CD4-positive, alpha-beta T cell (primary cell): ENCODE results near the gene AGPS. TPM values are rescaled to one million over a fixed set of nuclear protein-coding genes. Genes with fewer than 3 reads are reported as not detected.

ENCODE experiments used
- ATAC-seq: fragments of 200-7000 bp; cut with Tn5 transposase; one replicate; pipeline ENCODE4 v1.10.0; 2022; ENCODE audit warnings: mild to moderate bottlenecking; ENCODE audit not compliant: poor library complexity
- CTCF ChIA-PET: fragments of 350-600 bp; sonication (Branson Sonifier 250); formaldehyde crosslinking; loops from one replicate; lab custom pipeline; 2021; ENCODE audit warnings: antibody characterized with exemption, inconsistent platforms; lab: Charles Lee
- POLR2A ChIA-PET: fragments of 350-600 bp; sonication (Branson Sonifier 250); formaldehyde crosslinking; loops from one replicate; lab custom pipeline; 2021; ENCODE audit warnings: antibody characterized with exemption, inconsistent platforms; lab: Charles Lee
- DNase-seq, 14 experiments: peaks; one replicate each; pipeline ENCODE4 v3.0.0-alpha.2; 2013 to 2020; ENCODE audit warnings: mixed read lengths in 2 of 14
- H3K27ac ChIP-seq, 2 donors: one replicate each; pipeline versions ENCODE4 v1.5.1 to v1.7.0; 2013; ENCODE audit warnings: low read length in 2 of 2, low read depth in 1 of 2, mild to moderate bottlenecking in 1 of 2
- H3K27me3 ChIP-seq, 2 experiments: 1 replicate in 1 of 2; 2 replicates in 1 of 2; pipeline versions ENCODE4 v1.6.1 to v1.7.0; 2013; ENCODE audit warnings: low read length in 2 of 2, control low read depth in 1 of 2, mild to moderate bottlenecking in 1 of 2, moderate library complexity in 1 of 2; ENCODE audit not compliant: insufficient read depth in 2 of 2, control insufficient read depth in 1 of 2
- H3K36me3 ChIP-seq: one replicate; pipeline ENCODE4 v1.6.1; 2013; ENCODE audit warnings: low read length, control low read depth; ENCODE audit not compliant: insufficient read depth
- H3K4me1 ChIP-seq: one replicate; pipeline ENCODE4 v1.6.1; 2013; ENCODE audit warnings: low read length, control low read depth; ENCODE audit not compliant: insufficient read depth
- H3K4me3 ChIP-seq: one replicate; pipeline ENCODE4 v1.5.1; 2013; ENCODE audit warnings: mild to moderate bottlenecking, low read length, moderate library complexity
- H3K9me3 ChIP-seq, 2 experiments: 1 replicate in 1 of 2; 2 replicates in 1 of 2; pipeline versions ENCODE4 v1.6.1 to v1.7.0; 2013; ENCODE audit warnings: low read length in 2 of 2, mild to moderate bottlenecking in 2 of 2, control low read depth in 1 of 2, moderate library complexity in 1 of 2; ENCODE audit not compliant: control insufficient read depth in 1 of 2, insufficient read depth in 1 of 2
- H3K27ac Mint-ChIP-seq: one replicate; pipeline ENCODE4 v1.8.0; 2020; ENCODE audit warnings: mixed read lengths
- H3K27me3 Mint-ChIP-seq: one replicate; pipeline ENCODE4 v1.8.0; 2021; ENCODE audit warnings: mixed read lengths
- H3K36me3 Mint-ChIP-seq: one replicate; pipeline ENCODE4 v1.8.0; 2021; ENCODE audit warnings: low read depth, mixed read lengths
- H3K4me1 Mint-ChIP-seq: one replicate; pipeline ENCODE4 v1.8.0; 2021; ENCODE audit warnings: low read depth, mixed read lengths
- H3K4me3 Mint-ChIP-seq: one replicate; pipeline ENCODE4 v1.8.0; 2020; ENCODE audit warnings: mild to moderate bottlenecking, mixed read lengths
- H3K9me3 Mint-ChIP-seq: one replicate; pipeline ENCODE4 v1.8.0; 2020; ENCODE audit warnings: mixed read lengths
- intact Hi-C, 2 experiments: fragments of 100-400 bp; cut with DNase I in 1 of 2; cut with micrococcal nuclease in 1 of 2; formaldehyde crosslinking; loops; one replicate each; pipeline versions ENCODE4 v1.15.1 to v1.9.0; 2023 to 2025; cut with DNase I, micrococcal nuclease
- total RNA-seq, 174 experiments: library from RNA in 2 of 174; stranded (reverse) in 2 of 174; gene quantifications; one replicate each; pipeline ENCODE4 v1.2.3 and lab custom pipeline; 2021 to 2026
- TF ChIP-seq, protein P1 (sequence below): fragments of 200-600 bp; IDR thresholded peaks from one replicate; pipeline ENCODE4 v1.8.0; 2022; ENCODE audit warnings: antibody characterized with exemption, mild to moderate bottlenecking

Gene AGPS
- total RNA-seq, 2 experiments from 2014 or later, result 21.5 to 23.9 TPM

DNA sequence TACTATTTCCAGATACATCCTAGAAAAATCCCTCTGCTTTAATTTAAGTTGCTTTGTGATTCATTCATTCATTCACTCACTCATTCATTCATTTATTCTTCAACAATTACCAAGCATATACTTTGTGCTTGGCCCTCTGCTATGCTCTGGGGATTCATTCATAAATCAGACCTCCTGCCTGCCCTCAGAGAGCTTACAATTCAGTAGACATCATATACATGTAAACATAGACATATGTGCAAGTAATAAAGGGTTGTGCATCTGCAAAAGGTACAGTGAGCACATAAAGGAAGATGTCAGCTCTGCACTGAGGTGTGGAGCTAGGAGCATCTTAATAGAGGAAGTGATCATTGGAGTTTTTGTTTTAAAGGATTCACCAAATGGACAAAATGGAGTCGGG, 189.4 kb downstream of the AGPS start:
- H3K36me3 Mint-ChIP-seq, result no peaks in the 10 kb centered on the region
- H3K4me3 ChIP-seq, result no peak overlapping the region
- H3K9me3 ChIP-seq, result no peaks in the 10 kb centered on the region
- no peak overlapping the region for H3K27ac ChIP-seq
- H3K36me3 ChIP-seq, result no peaks in the 10 kb centered on the region
- H3K27ac Mint-ChIP-seq, result no peak overlapping the region
- H3K4me3 Mint-ChIP-seq, result no peak overlapping the region
- no peaks in the 10 kb centered on the region for H3K4me1 Mint-ChIP-seq
- no peaks in the 10 kb centered on the region for H3K27me3 Mint-ChIP-seq
- no peak for DNase-seq
- H3K9me3 Mint-ChIP-seq, result no peaks in the 10 kb centered on the region
- intact Hi-C loops, result no loop called here
- TF ChIP-seq, protein P1, sequence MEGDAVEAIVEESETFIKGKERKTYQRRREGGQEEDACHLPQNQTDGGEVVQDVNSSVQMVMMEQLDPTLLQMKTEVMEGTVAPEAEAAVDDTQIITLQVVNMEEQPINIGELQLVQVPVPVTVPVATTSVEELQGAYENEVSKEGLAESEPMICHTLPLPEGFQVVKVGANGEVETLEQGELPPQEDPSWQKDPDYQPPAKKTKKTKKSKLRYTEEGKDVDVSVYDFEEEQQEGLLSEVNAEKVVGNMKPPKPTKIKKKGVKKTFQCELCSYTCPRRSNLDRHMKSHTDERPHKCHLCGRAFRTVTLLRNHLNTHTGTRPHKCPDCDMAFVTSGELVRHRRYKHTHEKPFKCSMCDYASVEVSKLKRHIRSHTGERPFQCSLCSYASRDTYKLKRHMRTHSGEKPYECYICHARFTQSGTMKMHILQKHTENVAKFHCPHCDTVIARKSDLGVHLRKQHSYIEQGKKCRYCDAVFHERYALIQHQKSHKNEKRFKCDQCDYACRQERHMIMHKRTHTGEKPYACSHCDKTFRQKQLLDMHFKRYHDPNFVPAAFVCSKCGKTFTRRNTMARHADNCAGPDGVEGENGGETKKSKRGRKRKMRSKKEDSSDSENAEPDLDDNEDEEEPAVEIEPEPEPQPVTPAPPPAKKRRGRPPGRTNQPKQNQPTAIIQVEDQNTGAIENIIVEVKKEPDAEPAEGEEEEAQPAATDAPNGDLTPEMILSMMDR, result no peak
- ChIA-PET POLR2A (no interaction called here), CTCF (no interaction called here)
- H3K4me1 ChIP-seq, result no peaks in the 10 kb centered on the region
- ATAC-seq, result no peak
- H3K27me3 ChIP-seq, result no peaks in the 10 kb centered on the region

DNA sequence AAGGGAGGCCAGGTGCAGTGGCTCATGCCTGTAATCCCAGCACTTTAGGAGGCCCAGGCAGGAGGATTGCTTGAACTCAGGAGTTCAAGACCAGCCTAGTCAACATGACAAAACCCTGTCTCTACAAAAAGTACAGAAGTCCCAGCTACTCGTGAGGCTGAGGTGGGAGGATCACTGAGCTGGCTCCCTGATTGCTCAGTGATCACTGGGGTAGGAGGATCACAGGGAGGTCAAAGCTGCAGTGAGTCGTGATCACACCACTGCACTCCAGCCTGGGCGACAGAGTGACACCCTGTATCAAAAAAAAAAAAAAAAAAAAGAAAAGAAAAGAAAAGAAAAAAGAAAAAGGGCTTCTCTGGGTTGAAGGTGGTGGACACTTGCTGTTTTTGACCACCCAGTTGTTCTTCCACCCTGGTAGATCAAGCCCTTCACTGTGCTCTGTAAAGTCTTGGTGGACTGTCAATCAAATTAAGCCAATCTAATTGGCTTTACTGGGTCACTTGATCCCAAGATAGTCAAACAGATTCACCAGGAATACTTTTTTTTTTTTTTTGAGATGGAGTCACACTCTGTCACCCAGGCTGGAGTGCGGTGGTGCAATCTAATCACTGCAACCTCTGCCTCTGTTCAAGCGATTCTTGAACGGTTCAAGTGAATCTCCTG, 191.6 kb downstream of the AGPS start:
- DNase-seq, result no peak
- intact Hi-C loops, result no loop called here
- CTCF ChIA-PET, result no interaction called here

DNA sequence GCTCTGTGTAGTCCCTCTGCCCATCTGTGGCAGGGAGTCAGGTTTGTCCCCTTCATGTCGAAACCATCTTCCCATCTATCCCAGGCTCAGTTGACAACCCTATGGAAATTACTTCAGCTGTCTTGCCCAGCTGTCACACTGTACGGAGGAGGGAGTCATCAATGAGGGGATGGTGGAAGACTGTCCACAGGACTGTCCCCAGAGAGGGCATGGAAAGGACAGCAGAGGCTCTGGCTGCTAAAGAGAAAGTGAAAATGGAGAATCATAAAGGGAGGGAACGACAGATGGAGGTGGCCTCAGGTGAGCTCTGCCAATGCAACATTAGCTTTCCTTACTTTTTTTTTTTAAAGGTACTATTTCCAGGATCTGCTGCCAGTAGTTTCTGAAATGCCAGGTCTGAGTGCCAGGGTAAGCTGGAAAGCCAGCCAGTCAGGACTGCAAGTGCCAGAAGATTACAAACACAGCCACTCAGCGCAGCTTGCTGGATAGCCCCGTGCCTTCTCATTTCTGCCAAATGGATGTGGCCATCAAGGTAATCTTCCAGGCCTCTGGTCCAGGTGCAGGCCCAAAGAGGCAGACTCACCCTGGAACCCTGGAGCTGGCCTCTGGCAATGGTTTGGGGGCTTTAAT, 192.8 kb downstream of the AGPS start:
- ChIA-PET CTCF (no interaction called here), POLR2A (interaction anchor here (0.5 kb wide), 1 partner anchor 278 kb away, joined by 4 read pairs; no protein-coding TSS in a partner anchor)
- intact Hi-C loops, result no loop called here
- H3K4me3 ChIP-seq, result no peak overlapping the region
- H3K36me3 ChIP-seq, result no peaks in the 10 kb centered on the region
- ATAC-seq (no peak), DNase-seq (no peak)
- TF ChIP-seq, protein P1, result no peak
- Mint-ChIP-seq H3K27ac (no peak overlapping the region), H3K4me1 (no peaks in the 10 kb centered on the region), H3K27me3 (peaks cover 5% of the 10 kb centered on the region), H3K9me3 (no peaks in the 10 kb centered on the region), H3K36me3 (no peaks in the 10 kb centered on the region), H3K4me3 (no peak overlapping the region)
- no peaks in the 10 kb centered on the region for H3K9me3 ChIP-seq
- no peaks in the 10 kb centered on the region for H3K4me1 ChIP-seq
- H3K27ac ChIP-seq, result no peak overlapping the region
- peaks cover 0 to 2% of the 10 kb centered on the region in 2 experiments for H3K27me3 ChIP-seq

More for the DNA sequence above, 191.6 kb downstream of the AGPS start:
- POLR2A ChIA-PET, result no interaction called here
- Histone ChIP-seq H3K9me3 (no peaks in the 10 kb centered on the region), H3K27me3 (peaks cover 0 to 2% of the 10 kb centered on the region in 2 experiments), H3K36me3 (no peaks in the 10 kb centered on the region), H3K4me3 (no peak overlapping the region), H3K4me1 (no peaks in the 10 kb centered on the region), H3K27ac (no peak overlapping the region)
- ATAC-seq, result no peak
- Mint-ChIP-seq H3K27ac (no peak overlapping the region), H3K27me3 (peaks cover 2% of the 10 kb centered on the region), H3K9me3 (no peaks in the 10 kb centered on the region), H3K4me3 (no peak overlapping the region), H3K4me1 (no peaks in the 10 kb centered on the region), H3K36me3 (no peaks in the 10 kb centered on the region)
- TF ChIP-seq, protein P1, result no peak
